ENCODE measurements around the gene WDFY4. TPM values are rescaled to one million over a fixed set of nuclear protein-coding genes. Genes with fewer than 3 reads are reported as not detected.

The WDFY4 gene
- polyA plus RNA-seq, 1 of the 3 experiments (the other 2 are of a cell fraction), result not detected

DNA sequence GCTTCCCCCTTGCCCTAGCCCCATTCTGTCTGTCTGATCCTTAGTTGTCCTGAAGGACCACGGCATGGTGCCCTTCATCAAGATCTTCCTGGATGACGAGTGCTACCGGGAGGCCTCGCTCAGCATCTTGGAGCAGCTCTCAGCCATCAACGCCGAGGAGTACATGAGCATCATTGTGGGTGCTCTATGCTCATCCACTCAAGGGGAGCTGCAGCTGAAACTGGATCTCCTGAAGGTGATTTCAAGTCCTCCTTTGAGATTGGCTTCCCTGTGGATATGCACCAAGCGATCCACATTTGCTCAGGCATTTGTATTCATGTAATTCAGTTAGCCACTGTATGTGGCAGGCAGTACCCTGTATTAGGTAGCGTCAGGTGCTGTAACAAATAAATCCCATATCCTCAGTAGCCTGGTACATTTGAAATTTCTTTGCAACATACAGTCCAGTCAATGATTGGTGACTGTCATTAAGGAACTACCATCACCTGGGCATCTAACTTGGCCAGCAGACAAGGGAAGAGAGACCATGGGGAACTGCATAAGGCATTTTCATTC lies 51.2 kb downstream of the WDFY4 start:
- Histone ChIP-seq H3K79me2 (ENCODE audit: insufficient read depth) (no peaks in the 10 kb centered on the region), H3K27me3 (ENCODE audit: insufficient read depth) (no peaks in the 10 kb centered on the region), H3K36me3 (replicated peaks in 1 of 2; ENCODE audit: control insufficient read depth in 1 of 2, insufficient read depth in 2 of 2, low read length in 1 of 2) (no peaks in the 10 kb centered on the region), H3K9me2 (no peaks in the 10 kb centered on the region), H2AFZ (ENCODE audit: low read depth) (no peak overlapping the region), H3K9ac (no peak overlapping the region), H3F3A (replicated peaks; ENCODE audit: insufficient read depth) (no peaks in the 10 kb centered on the region), H3K4me2 (no peak overlapping the region), H3K4me3 (ENCODE audit: low read depth in 2 of 2, low read length in 1 of 2) (no peak overlapping the region), H3K4me1 (ENCODE audit: control insufficient read depth in 1 of 2, insufficient read depth in 2 of 2, low read depth in 1 of 2, low read length in 1 of 2) (no peaks in the 10 kb centered on the region), H3K9me3 (no peaks in the 10 kb centered on the region), H4K20me1 (ENCODE audit: insufficient read depth) (no peaks in the 10 kb centered on the region), H3K27ac (ENCODE audit: low read depth in 2 of 2, low read length in 1 of 2) (no peak overlapping the region)
- POLR2A ChIA-PET, result no interaction called here
- DNase-seq, result no peak
- WGBS (ENCODE audit: low lambda C conversion rate), result 22% methylated on average over 8 of the region's 8 CpGs
- TF ChIP-seq YY1 (IDR thresholded peaks at IDR 0.05; ENCODE audit: low read depth) (no peak), FOSL2 (IDR thresholded peaks at IDR 0.05; ENCODE audit: borderline replicate concordance, low read depth) (no peak), ELF1 (IDR thresholded peaks at IDR 0.05) (no peak), SMC3 (IDR thresholded peaks at IDR 0.05; ENCODE audit: low read depth, low read length) (no peak), RAD21 (IDR thresholded peaks at IDR 0.05; ENCODE audit: low read length) (no peak), RXRA (IDR thresholded peaks at IDR 0.05; ENCODE audit: borderline replicate concordance, low read depth) (no peak), CHD2 (IDR thresholded peaks at IDR 0.05; ENCODE audit: low read length, partially characterized antibody) (no peak), TCF12 (IDR thresholded peaks at IDR 0.05) (no peak), FOXJ3 (CRISPR knock-in tag; IDR thresholded peaks at IDR 0.05) (no peak)
- TF ChIP-seq, protein P1, sequence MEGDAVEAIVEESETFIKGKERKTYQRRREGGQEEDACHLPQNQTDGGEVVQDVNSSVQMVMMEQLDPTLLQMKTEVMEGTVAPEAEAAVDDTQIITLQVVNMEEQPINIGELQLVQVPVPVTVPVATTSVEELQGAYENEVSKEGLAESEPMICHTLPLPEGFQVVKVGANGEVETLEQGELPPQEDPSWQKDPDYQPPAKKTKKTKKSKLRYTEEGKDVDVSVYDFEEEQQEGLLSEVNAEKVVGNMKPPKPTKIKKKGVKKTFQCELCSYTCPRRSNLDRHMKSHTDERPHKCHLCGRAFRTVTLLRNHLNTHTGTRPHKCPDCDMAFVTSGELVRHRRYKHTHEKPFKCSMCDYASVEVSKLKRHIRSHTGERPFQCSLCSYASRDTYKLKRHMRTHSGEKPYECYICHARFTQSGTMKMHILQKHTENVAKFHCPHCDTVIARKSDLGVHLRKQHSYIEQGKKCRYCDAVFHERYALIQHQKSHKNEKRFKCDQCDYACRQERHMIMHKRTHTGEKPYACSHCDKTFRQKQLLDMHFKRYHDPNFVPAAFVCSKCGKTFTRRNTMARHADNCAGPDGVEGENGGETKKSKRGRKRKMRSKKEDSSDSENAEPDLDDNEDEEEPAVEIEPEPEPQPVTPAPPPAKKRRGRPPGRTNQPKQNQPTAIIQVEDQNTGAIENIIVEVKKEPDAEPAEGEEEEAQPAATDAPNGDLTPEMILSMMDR (IDR thresholded peaks at IDR 0.05), result no peak
- TF ChIP-seq, protein P2, sequence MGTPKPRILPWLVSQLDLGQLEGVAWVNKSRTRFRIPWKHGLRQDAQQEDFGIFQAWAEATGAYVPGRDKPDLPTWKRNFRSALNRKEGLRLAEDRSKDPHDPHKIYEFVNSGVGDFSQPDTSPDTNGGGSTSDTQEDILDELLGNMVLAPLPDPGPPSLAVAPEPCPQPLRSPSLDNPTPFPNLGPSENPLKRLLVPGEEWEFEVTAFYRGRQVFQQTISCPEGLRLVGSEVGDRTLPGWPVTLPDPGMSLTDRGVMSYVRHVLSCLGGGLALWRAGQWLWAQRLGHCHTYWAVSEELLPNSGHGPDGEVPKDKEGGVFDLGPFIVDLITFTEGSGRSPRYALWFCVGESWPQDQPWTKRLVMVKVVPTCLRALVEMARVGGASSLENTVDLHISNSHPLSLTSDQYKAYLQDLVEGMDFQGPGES (IDR thresholded peaks at IDR 0.05; ENCODE audit: low read depth, low read length), result no peak
- TF ChIP-seq, protein P3, sequence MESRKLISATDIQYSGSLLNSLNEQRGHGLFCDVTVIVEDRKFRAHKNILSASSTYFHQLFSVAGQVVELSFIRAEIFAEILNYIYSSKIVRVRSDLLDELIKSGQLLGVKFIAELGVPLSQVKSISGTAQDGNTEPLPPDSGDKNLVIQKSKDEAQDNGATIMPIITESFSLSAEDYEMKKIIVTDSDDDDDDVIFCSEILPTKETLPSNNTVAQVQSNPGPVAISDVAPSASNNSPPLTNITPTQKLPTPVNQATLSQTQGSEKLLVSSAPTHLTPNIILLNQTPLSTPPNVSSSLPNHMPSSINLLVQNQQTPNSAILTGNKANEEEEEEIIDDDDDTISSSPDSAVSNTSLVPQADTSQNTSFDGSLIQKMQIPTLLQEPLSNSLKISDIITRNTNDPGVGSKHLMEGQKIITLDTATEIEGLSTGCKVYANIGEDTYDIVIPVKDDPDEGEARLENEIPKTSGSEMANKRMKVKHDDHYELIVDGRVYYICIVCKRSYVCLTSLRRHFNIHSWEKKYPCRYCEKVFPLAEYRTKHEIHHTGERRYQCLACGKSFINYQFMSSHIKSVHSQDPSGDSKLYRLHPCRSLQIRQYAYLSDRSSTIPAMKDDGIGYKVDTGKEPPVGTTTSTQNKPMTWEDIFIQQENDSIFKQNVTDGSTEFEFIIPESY (IDR thresholded peaks at IDR 0.05; ENCODE audit: borderline replicate concordance, low read depth), result no peak
- TF ChIP-seq, protein P4, sequence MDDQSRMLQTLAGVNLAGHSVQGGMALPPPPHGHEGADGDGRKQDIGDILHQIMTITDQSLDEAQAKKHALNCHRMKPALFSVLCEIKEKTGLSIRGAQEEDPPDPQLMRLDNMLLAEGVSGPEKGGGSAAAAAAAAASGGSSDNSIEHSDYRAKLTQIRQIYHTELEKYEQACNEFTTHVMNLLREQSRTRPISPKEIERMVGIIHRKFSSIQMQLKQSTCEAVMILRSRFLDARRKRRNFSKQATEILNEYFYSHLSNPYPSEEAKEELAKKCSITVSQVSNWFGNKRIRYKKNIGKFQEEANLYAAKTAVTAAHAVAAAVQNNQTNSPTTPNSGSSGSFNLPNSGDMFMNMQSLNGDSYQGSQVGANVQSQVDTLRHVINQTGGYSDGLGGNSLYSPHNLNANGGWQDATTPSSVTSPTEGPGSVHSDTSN (IDR thresholded peaks at IDR 0.05), result no peak
- CTCF ChIA-PET, result interaction anchor here (0.7 kb wide), 1 partner anchor 672 kb away, joined by 3 read pairs; no protein-coding TSS in a partner anchor
